COLO668 (cell line): ENCODE measurements around the gene C1QB.

Source experiments
- DNase-seq: peaks from one replicate; lab custom pipeline; 2025; ENCODE audit not compliant: unreplicated experiment; lab: John Stamatoyannopoulos, UW

The C1QB gene

GRCh38 chr1:22633697-22634463, 19.2 kb upstream of the C1QB start:
- DNase-seq: no peak

DNA sequence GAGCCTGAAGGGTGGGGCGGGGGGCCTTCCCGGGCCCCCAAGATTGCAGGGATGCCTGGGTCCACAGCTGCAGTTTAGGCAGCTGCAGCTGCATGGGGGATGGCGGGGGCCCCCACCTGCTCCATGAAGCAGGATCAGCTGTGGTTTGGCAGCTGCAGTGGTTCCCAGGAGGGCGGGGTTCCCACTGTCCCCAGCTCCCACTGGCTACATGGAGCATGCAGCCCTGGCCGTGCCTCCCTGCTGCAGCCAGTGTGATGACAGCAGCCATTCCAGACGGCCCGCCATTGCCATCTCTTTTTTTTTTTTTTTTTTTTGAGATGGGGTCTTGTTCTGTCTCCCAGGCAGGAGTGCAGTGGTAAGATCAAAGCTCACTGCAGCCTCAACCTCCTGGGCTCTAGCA, 17.6 kb upstream of the C1QB start:
- peak; percentile 47 for DNase-seq

DNA sequence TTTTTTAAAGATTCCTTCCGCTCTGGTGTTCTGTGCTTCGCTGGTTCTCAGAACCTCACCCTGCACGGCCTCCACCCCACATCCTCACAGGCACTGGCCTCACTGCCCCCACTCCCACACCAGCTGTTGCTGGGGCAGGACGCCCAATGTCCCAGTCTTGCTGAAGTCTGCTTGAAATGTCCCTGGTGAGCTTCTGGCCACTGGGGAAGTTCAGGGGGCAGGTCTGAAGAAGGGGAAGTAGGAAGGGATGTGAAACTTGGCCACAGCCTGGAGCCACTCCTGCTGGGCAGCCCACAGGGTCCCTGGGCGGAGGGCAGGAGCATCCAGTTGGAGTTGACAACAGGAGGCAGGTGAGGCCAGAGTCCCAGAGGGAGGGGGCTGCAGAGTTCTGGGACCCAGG, 16.7 kb upstream of the C1QB start, which contains the start of gene C1QA:
C1QA (plus strand) TSS at position 276 of the 400 bp plus-strand sequence. CDS start 989 bp downstream, outside the sequence.
- no peak for DNase-seq

- DNase-seq: peak; percentile 76
Observed at GRCh38 chr1:22636927-22637326, 16.1 kb upstream of the C1QB start.

DNA sequence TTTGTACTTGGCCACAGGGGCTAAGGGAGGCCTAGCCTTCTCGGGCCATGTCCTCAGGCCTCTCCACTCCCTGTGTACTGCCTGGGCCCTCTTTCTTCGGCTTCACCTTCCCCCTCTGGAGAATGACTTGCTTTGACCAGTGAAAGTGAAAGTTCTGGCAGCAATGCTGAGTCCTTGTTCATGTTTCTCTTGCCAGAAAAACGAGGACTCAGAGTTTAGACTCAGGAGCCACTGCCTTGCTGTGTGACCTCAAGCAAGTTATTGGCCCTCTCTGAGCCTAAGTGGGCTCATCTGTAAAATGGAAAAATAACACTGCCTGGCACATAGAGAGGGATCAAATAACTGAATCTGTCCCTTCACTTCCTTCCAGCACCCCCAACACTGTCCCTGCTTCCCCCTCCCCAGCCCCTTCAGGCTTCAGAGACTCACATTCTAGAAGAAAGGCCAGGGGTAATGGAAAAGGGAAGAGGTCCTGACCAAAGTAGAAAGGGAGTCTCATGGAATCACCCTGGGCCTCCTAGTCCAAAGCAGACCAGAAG, 15.1 kb upstream of the C1QB start:
- no peak for DNase-seq

DNA sequence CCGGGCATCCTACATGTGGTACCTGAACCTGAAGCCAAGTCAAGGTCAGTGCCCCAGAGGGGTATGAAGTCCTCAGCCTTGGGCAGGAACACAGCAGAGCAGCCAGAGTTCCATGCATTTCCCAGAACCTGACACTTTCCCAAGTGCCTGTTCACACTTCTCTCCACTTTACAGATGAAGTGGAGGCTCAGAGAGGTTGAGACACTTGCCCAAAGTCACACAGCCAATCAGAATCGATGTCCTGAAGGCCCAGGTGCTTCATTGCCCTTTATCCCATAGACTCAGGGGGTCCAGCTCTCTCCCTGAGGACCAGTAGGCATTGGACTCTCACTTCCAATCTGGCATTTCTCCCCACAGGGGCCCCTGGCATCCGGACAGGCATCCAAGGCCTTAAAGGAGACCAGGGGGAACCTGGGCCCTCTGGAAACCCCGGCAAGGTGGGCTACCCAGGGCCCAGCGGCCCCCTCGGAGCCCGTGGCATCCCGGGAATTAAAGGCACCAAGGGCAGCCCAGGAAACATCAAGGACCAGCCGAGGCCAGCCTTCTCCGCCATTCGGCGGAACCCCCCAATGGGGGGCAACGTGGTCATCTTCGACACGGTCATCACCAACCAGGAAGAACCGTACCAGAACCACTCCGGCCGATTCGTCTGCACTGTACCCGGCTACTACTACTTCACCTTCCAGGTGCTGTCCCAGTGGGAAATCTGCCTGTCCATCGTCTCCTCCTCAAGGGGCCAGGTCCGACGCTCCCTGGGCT, 14.4 kb upstream of the C1QB start:
- DNase-seq: no peak

DNA sequence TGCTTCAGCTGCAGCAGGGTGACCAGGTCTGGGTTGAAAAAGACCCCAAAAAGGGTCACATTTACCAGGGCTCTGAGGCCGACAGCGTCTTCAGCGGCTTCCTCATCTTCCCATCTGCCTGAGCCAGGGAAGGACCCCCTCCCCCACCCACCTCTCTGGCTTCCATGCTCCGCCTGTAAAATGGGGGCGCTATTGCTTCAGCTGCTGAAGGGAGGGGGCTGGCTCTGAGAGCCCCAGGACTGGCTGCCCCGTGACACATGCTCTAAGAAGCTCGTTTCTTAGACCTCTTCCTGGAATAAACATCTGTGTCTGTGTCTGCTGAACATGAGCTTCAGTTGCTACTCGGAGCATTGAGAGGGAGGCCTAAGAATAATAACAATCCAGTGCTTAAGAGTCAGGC, 13.8 kb upstream of the C1QB start:
- no peak for DNase-seq

DNA sequence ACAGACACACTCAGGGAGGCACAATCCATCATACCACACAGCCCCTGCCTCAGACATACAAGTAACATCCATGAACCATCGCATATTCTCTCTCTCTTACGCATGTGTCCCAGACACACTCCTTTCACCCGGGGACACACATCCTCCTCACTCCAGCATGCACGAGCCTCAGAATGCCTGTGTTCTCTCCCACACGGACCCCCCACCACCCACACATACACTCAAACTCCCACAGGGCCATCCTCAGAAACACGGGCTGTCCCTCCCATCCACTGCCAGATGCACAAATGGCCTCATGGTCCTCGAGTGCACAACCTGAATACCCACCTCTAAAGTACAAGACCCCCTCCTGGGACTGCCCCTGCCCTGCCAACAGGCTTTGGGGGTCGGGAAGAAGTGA, 11.8 kb upstream of the C1QB start:
- no peak for DNase-seq

- DNase-seq: peak; percentile 85
Observed at GRCh38 chr1:22641906-22642636, 11.0 kb upstream of the C1QB start.

GRCh38 chr1:22643381-22643780, 9.7 kb upstream of the C1QB start, which contains the start of gene C1QC:
Gene C1QC (plus strand): TSS chr1:22643633. CDS start chr1:22644024, 391 bp downstream.
- DNase-seq: no peak

DNA sequence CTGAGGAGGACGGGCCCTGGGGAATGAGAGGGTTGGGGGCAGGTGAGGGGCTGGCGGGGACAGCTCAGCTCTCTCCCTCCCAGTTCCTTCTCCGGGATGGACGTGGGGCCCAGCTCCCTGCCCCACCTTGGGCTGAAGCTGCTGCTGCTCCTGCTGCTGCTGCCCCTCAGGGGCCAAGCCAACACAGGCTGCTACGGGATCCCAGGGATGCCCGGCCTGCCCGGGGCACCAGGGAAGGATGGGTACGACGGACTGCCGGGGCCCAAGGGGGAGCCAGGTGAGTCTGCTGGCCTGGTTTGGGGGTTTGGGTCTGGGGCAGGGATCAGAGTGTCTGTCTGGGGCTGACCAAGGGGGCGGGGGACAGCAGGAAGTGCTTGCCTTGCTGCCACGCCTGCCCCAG, 9.1 kb upstream of the C1QB start:
- no peak for DNase-seq

GRCh38 chr1:22645931-22646330, 7.1 kb upstream of the C1QB start:
- DNase-seq: no peak

GRCh38 chr1:22646384-22646783, 6.7 kb upstream of the C1QB start:
- DNase-seq: no peak

DNA sequence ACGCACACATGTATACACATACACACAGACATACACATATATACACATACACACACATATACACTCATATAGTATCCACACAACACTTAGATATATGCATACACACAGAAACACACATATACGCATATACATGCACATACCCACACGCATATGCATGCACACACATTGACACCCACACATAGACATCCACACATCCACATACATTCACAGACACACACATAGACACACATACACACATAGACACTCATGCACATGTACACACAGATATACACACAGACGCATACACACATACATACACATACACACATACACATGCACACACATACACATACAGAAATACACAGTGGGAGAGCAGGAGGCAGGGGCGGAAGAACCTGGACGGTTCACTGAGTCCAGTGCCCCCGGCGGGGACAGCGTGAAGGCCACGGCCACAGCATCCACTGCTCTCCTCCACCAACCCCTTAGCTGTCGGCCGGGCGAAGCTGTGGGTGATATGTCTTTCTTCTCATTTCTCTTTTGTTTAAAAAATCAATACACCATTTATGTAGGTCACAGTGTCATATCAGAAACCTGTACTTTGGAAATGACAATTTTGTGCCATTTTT, 2.8 kb upstream of the C1QB start:
- no peak for DNase-seq

DNA sequence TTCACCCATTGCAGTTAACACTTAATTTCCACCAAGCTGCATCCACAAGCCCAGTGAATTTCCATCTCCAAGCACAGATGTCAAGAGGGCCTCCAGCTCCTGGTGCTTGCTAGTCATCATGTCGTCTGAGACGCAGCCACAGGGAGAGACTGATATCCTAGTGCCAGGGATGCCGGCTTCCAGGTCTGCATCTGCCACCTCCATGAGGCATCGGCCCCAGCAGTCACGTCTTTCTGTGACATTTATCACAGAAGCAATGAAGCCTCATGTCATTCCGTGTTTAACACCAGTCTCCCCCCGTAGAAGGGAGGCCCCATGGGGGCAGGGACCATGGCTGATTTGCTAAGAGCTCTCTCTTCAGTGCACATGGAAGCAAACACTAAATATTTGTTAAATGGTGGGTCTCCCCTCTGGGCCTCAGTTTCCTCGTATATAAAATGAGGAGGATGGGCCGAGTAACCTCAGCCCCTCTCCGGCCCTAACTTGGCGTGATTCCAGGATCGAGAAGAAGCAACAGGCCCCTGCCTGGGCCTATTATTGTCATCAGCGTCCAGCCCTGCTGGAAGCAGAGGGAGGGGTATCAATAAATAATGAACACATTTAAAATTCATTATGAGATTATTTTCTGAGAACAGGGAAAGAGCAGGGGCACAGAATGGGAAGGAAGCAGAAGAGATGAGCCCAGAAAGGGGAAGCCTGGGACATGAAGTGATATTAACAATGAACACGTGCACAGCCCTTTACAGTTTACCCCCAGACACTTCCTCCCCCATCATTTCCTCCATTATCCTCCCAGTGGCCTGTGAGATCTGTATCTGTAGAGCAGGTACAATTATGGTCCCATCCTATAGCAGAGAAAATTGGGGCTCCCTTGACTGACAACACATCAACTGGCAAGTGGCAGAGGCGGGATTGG, 837 bp upstream of the C1QB start:
- no peak for DNase-seq

DNA sequence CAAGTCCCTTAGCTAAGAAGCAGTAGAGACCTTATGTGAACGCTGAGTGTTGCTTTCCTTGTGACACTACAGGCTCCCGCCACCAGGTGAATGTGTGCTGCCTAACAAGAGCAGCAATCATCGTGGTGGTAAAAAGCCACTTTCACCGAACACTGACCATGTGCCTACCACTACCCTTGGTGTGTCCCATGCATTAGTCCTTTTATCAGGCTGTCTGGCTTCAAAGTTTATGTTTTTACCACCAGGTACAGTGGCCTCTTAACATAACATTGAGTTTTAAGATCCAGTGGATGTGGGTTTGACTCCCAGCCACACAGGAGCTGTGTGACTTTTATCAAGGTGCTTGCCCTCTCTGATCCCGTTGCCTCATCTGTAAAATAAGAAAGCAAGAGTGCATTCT, 1.7 kb downstream of the C1QB start:
- no peak for DNase-seq

GRCh38 chr1:22658385-22659163, 5.5 kb downstream of the C1QB start:
- no peak for DNase-seq

GRCh38 chr1:22660716-22661241, 7.7 kb downstream of the C1QB start:
- DNase-seq: no peak

DNA sequence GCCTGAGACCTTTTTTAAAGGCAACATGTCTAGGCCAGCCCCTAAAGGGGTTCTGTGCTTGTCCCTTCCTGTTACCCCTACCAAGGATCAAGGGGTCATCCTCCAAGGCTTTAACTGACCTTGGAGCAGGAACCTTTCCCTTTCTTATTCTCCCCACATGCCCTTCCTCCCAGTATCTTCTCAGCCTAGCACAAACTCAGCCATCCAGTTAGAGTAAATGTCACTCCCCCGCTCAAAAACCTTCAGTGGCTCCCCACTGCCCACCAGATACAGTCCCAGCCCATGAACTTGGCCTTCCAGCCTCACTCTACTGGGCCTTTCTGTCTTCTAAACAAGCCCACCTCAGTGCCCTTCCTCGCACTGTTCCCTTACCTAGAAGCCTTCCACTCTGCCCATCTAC, 8.8 kb downstream of the C1QB start:
- no peak for DNase-seq
